Muscle layer of duodenum (tissue), 2 donors: ENCODE data around the gene CYSRT1.

Experiments used
- H3K27ac ChIP-seq: one replicate; pipeline ENCODE4 v1.7.0; 2013; ENCODE audit warnings: mild to moderate bottlenecking, low read length
- H3K27me3 ChIP-seq: one replicate; pipeline ENCODE4 v1.7.0; 2013; ENCODE audit warnings: low read depth, mild to moderate bottlenecking, control low read depth, low read length
- H3K36me3 ChIP-seq, 2 donors: one replicate each; pipeline ENCODE4 v1.7.0; 2013; ENCODE audit warnings: low read length in 2 of 2, control low read depth in 1 of 2, mild to moderate bottlenecking in 1 of 2; ENCODE audit not compliant: insufficient read depth in 2 of 2, control insufficient read depth in 1 of 2
- H3K4me1 ChIP-seq, 2 donors: one replicate each; pipeline ENCODE4 v1.7.0; 2013; ENCODE audit warnings: low read length in 2 of 2, mild to moderate bottlenecking in 2 of 2, control low read depth in 1 of 2, moderate library complexity in 1 of 2; ENCODE audit not compliant: insufficient read depth in 2 of 2, control insufficient read depth in 1 of 2
- H3K4me3 ChIP-seq, 2 donors: one replicate each; pipeline ENCODE4 v1.7.0; 2013; ENCODE audit warnings: low read length in 2 of 2, low read depth in 1 of 2, mild to moderate bottlenecking in 1 of 2
- H3K9me3 ChIP-seq, 2 donors: one replicate each; pipeline ENCODE4 v1.7.0; 2013; ENCODE audit warnings: low read length in 2 of 2, control low read depth in 1 of 2, mild to moderate bottlenecking in 1 of 2; ENCODE audit not compliant: control insufficient read depth in 1 of 2
- donor health status: healthy.

CYSRT1 gene

GRCh38 chr9:137223078-137223970, 1.6 kb upstream of the CYSRT1 start:
- peak overlapping the region; percentile 60 for H3K27ac ChIP-seq
- no peaks in the 10 kb centered on the region for H3K27me3 ChIP-seq
- H3K36me3 ChIP-seq, result no peaks in the 10 kb centered on the region
- H3K4me3 ChIP-seq, result peak overlapping the region; percentile 67 to 86
- no peaks in the 10 kb centered on the region for H3K9me3 ChIP-seq
- H3K4me1 ChIP-seq, result peaks cover 0 to 19% of the 10 kb centered on the region in 2 donors

- Histone ChIP-seq H3K9me3 (no peaks in the 10 kb centered on the region), H3K27ac (no peak overlapping the region), H3K27me3 (peaks cover 9% of the 10 kb centered on the region), H3K4me1 (peaks cover 0 to 19% of the 10 kb centered on the region in 2 donors), H3K36me3 (no peaks in the 10 kb centered on the region), H3K4me3 (no peak overlapping the region)
These were observed 841 bp downstream of the CYSRT1 start for GRCh38 chr9:137225699-137226331.

- no peak overlapping the region for H3K27ac ChIP-seq
These were observed 1.5 kb downstream of the CYSRT1 start for GRCh38 chr9:137226338-137227053.

GRCh38 chr9:137227054-137227852, 2.3 kb downstream of the CYSRT1 start, which contains the start of gene RNF224:
TSS of gene RNF224 (plus strand) at chr9:137227502. CDS start at chr9:137228336, 834 bp downstream.
- H3K9me3 ChIP-seq, result no peaks in the 10 kb centered on the region
- H3K4me1 ChIP-seq, result peaks cover 0 to 14% of the 10 kb centered on the region in 2 donors
- no peak within 1 kb of the TSS for H3K27ac ChIP-seq
- H3K27me3 ChIP-seq, result peaks cover 11% of the 10 kb centered on the region
- no peaks in the 10 kb centered on the region for H3K36me3 ChIP-seq
- H3K4me3 ChIP-seq, result no peak within 1 kb of the TSS

More at GRCh38 chr9:137226338-137227053, 1.5 kb downstream of the CYSRT1 start:
- Histone ChIP-seq H3K27me3 (peaks cover 11% of the 10 kb centered on the region), H3K36me3 (no peaks in the 10 kb centered on the region), H3K9me3 (no peaks in the 10 kb centered on the region), H3K4me3 (no peak overlapping the region), H3K4me1 (peaks cover 0 to 17% of the 10 kb centered on the region in 2 donors)

GRCh38 chr9:137227853-137228505, 3.0 kb downstream of the CYSRT1 start:
- peaks cover 11% of the 10 kb centered on the region for H3K27me3 ChIP-seq
- no peak overlapping the region for H3K27ac ChIP-seq
- no peaks in the 10 kb centered on the region for H3K36me3 ChIP-seq
- H3K9me3 ChIP-seq, result no peaks in the 10 kb centered on the region
- no peak overlapping the region for H3K4me3 ChIP-seq
- H3K4me1 ChIP-seq, result peaks cover 0 to 7% of the 10 kb centered on the region in 2 donors

- H3K27ac ChIP-seq, result no peak overlapping the region
- no peaks in the 10 kb centered on the region for H3K36me3 ChIP-seq
- H3K4me3 ChIP-seq, result no peak overlapping the region
- peaks cover 0 to 6% of the 10 kb centered on the region in 2 donors for H3K4me1 ChIP-seq
- no peaks in the 10 kb centered on the region for H3K9me3 ChIP-seq
- peaks cover 11% of the 10 kb centered on the region for H3K27me3 ChIP-seq
These were observed 3.6 kb downstream of the CYSRT1 start for GRCh38 chr9:137228506-137228967.

- no peak overlapping the region for H3K4me3 ChIP-seq
- peaks cover 0 to under 1% of the 10 kb centered on the region in 2 donors for H3K4me1 ChIP-seq
- no peaks in the 10 kb centered on the region for H3K9me3 ChIP-seq
- H3K36me3 ChIP-seq, result no peaks in the 10 kb centered on the region
- H3K27me3 ChIP-seq, result peaks cover 11% of the 10 kb centered on the region
- H3K27ac ChIP-seq, result no peak overlapping the region
These were observed 4.3 kb downstream of the CYSRT1 start for GRCh38 chr9:137228968-137229896.

GRCh38 chr9:137229903-137230704, 5.1 kb downstream of the CYSRT1 start:
- Histone ChIP-seq H3K4me1 (no peaks in the 10 kb centered on the region), H3K27ac (no peak overlapping the region), H3K36me3 (no peaks in the 10 kb centered on the region), H3K4me3 (no peak overlapping the region), H3K9me3 (no peaks in the 10 kb centered on the region), H3K27me3 (peaks cover 11% of the 10 kb centered on the region)

GRCh38 chr9:137230705-137231371, 5.9 kb downstream of the CYSRT1 start, which contains the start of gene SLC34A3:
TSS of gene SLC34A3 (plus strand) at chr9:137230901. CDS start at chr9:137231703, 802 bp downstream.
- peaks cover 11% of the 10 kb centered on the region for H3K27me3 ChIP-seq
- H3K27ac ChIP-seq, result no peak within 1 kb of the TSS

More at GRCh38 chr9:137230705-137231371, 5.9 kb downstream of the CYSRT1 start, which contains the start of gene SLC34A3:
- Histone ChIP-seq H3K36me3 (no peaks in the 10 kb centered on the region), H3K4me1 (peaks cover 0 to 6% of the 10 kb centered on the region in 2 donors), H3K9me3 (no peaks in the 10 kb centered on the region), H3K4me3 (no peak within 1 kb of the TSS)
